Transverse colon (tissue), 3 donors: Measurements from ENCODE around the gene FNDC3B.
"Not testable (repeated sequence)": the region's sequence is repeated elsewhere in the genome, so short reads cannot be mapped to it uniquely, and the experiment has no call there.

Experiments
- CTCF ChIP-seq, 5 experiments: fragments of 200-600 bp in 3 of 5; fragments of 450-650 bp in 2 of 5; sonication (generic) in 3 of 5; IDR thresholded peaks; 1 replicate in 2 of 5; 2 replicates in 3 of 5; pipeline ENCODE4 v1.5.1; 2016 to 2017; ENCODE audit warnings: antibody characterized with exemption in 5 of 5, inconsistent platforms in 3 of 5, mild to moderate bottlenecking in 2 of 5, moderate library complexity in 1 of 5
- POLR2A ChIP-seq: fragments of 450-650 bp; IDR thresholded peaks from one replicate; pipeline ENCODE4 v1.6.1; 2016; ENCODE audit warnings: antibody characterized with exemption, mild to moderate bottlenecking, moderate library complexity

- not testable (repeated sequence) for TF ChIP-seq CTCF (IDR thresholded peaks at IDR 0.05); POLR2A
Measured at GRCh38 chr3:172255321-172255720, 215.9 kb downstream of the FNDC3B start.
